HG03025 (cell line): ENCODE measurements around the gene PPP2R5A.
"Not testable (repeated sequence)": the region's sequence is repeated elsewhere in the genome, so short reads cannot be mapped to it uniquely, and the experiment has no call there.

Experiments used
- ATAC-seq: cut with Tn5 transposase; IDR thresholded peaks from one replicate; pipeline ENCODE4 v1.9.1; 2021; ENCODE audit warnings: mild to moderate bottlenecking, moderate library complexity; ENCODE audit not compliant: unreplicated experiment, low FRiP score

Gene PPP2R5A

DNA sequence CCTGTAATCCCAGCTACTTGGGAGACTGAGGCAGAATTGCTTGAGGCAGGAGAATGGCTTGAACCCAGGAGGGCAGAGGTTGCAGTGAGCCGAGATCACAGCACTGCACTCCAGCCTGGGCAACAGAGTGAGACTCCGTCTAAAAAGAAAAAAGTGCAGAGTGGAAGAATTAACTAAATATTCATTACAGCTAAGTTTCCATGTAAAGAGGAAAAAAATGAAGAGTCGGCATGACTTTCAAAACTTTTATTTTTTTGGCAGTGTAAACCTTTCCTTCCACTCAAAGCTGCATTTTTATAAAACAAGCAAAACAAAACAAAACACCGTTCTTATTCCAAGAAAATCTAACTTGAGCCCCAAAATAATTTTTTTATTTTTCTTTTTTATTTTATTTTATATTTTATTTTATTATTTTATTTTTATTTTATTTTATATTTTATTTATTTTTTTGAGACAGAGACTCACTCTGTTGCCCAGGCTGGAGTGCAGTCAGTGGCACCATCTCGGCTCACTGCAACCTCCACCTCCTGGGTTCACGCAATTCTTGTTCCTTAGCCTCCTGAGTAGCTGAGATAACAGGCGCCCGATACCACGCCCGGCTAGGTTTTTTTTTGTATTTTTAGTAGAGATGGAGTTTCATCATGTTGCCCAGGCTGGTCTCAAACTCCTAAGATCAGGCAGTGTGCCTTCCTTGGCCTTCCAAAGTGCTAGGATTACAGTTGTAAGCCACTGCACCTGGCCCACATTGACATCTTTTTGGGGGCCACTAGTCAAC lies 66.6 kb downstream of the PPP2R5A start:
- ATAC-seq, result no peak

DNA sequence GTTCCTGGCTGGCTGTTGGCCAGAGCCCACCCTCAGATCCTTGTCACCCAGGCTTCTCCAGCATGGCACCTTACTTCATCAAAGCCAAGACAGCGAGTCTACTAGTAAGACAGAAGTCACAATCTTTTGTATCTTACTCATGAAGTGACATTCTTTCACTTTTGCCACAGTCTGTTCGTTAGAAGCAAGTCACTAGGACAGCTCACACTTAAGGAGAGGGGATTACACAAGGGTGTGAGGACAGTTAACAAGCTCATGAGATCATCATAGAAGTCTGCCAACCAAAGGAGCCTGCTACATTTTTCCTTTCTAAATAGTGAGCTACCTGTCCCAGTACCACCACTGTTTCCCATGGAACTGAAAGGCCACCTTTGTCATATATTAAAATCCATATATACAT lies 68.0 kb downstream of the PPP2R5A start:
- no peak for ATAC-seq

DNA sequence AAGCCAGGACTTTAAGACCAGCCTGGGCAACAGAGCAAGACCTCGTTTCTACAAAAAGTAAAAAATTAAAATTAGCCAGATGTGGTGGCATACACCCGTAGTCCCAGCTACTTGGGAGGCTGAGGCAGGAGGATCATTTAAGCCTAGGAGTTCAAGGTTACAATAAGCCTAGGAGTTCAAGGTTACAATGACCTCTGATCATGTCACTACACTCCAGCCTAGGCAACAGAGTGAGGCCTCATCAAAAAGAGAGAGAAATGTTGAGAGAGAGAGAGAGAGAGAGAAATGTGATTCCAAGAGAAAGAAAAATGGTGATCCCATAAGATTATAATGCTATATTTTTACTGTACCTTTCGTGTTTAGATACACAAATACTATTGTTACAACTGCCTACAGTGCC lies 69.3 kb downstream of the PPP2R5A start:
- ATAC-seq, result no peak

DNA sequence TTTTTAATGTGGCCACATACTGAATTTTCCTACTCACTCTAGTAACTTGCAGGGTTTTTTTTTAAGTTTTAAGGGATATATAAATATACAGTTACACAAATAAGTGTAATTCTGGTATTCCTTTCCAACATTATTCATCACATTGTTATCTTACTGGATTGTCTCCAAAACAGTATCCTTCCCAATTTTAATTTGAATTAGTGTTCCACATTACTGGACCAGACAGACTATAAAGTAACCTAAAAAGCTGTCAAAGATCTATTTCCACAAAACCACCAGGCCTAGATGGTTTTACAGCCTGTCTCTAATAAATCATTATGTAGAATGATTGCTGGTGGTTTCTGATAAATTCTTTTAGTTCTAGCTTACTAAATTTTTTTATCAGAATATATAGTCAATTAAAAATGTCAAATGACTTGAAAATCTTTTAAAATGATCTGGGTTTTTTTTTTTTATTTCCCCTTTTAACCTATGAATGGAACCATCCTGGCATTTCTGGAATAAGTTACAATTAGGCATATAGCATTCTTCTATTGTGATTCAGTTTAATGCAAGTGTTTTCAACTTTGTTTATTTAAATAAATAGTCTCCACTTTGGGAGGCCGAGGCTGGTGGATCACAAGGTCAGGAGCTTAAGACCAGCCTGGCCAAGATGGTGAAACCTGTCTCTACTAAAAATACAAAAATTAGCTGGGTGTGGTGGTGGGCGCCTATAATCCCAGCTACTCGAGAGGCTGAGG lies 70.2 kb downstream of the PPP2R5A start:
- ATAC-seq, result no peak

DNA sequence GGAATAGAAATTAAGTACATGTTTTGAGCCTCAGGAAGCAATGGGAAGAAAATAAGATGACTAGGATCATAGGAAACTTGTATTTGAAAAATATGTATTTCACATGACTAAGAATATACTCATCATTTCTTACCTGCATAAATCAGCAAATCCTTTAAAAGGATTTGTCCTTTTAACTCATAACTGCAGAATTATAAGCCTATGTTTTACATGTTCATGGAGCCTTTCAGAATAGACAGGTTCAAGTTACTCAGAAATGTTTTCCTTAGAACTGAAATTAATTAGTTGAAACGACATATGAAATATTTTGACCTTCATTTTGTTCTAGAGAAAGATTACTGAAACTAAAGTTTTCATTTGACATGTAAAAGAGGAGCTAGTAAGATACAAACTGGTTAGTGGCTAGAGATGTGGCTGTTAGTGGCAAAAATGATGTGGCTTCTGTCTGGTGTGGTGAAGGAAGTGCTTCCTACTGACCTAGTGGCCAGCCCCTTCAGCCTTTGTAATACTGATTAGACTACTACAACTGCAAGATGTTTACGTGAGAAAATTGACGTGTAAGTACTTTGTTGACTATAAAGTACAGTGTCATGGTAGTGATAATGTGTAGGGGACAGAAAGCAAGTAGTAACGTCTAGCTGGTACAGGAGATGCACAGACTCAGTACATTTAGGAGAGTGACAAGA lies 74.7 kb downstream of the PPP2R5A start:
- ATAC-seq, result no peak

DNA sequence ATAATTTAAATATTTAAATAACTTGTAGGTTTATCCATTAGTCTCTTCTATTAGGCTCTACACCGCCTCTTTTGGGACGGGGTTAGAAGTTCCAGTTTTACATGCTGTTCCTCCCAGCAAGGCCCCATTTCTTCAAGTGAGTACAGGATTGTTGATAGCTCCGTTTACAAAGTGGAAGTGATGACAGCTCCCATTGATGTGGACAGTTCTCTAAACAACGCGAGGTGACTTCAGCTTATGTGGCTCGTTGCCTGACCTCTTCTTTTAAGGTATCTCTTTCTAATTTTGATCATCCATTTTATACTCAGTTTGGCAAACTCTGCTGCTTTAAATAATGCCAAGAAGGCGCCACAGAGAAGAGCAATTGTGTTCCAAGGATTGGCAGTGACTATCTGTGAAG lies 79.8 kb downstream of the PPP2R5A start:
- no peak for ATAC-seq

DNA sequence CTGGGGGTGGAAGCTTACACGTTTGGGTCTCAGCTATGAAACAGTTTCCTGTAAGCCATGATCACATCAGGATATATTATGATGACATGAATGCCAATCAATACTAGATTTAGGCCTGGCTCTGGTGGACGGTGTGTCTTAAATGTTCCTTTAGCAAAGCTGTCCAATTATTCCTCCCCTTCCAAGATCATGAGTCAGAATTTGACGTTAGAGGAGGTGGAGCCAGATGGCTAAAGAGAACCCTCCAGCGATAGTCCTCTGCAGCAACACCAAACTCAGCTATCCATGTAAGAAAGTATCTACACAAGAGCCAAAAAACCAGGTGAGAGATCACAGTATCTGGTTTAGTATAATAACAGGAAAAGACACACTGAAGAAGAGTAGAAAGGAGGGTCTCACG lies 81.7 kb downstream of the PPP2R5A start:
- no peak for ATAC-seq

DNA sequence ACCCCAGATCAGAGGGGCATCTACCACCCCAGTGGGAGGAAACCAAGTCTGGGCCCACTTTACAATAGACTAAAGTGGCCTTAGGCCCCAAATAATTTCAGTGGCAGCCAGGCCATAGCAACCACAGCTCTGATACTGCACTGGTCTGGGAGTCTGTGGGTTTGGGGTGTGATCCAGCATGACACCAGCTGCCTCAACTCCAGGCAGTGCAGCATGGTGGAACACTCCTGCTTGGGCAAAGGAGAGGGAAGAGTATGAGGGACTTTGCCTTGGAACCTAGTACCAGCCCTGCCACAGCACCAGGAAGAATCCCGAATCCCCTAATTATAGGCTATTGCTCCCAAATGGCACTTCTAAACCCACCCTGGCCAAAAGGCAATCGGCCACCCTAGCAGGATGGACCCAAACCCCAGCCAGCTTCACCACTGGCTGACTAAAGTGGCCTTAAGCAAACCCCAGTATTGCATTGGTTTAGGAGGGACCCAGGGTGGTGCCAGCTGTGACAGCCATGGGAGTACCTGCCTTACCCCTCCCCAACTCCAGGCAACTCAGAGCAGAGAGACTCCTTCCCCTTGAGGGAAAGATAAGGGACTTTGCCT lies 82.4 kb downstream of the PPP2R5A start:
- no peak for ATAC-seq

DNA sequence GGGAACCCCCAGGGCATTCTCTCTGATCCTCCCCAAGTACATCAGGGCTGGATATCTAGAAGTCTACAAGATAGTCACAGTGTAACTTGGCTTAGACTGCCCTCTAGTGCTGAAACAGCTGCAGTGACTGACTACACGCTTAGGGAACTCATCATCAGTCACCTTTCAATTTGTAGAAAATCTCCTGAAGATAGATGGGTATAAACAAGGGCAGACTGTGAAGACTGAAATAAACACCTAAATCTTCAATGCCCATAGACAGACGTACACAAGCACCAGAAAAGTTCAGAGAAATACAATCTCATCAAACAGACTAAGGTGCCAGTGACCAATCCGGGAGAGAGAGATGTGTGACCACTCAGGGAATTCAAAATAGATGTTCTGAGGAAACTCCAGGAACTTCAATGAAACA lies 82.9 kb downstream of the PPP2R5A start:
- ATAC-seq, result peak; percentile 63

DNA sequence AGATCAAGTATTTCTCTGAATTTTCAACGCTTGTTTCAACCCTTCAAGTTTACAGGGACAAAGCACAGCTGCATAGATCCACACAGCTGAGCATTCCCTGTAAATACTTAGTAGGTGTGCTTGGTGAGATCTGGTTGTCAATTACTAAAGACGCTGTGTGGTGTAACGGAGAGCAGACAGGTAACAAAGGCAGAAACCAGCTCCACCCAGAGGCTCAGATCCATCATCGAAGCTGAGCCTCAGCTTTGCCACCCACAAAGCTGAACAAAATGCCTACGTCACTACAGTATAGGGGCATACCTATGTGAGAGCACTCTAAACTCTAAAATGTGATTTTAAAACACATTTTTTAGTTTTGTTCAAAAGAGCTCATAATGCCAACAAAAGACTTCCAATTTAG lies 90.8 kb downstream of the PPP2R5A start:
- ATAC-seq, result no peak

DNA sequence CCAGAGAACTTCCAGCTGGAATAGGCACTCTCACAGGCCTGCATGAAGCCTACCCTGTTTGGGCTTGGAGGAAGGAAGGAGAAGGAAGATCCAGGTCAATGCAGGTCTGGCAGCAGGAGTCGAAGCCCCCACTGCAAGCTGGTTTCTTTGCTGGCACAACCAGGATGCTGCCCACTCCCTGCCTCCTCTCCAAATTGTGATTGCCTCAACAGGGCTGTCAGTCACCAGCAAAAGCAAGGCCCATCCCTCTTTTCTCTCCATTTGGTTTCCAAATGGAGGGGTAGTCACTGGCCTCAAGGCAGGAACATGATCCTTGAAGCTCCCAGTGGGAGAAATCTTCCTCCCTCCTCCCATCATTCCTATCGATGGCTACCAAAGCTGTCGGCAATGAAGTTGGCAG lies 92.4 kb downstream of the PPP2R5A start:
- ATAC-seq, result no peak

DNA sequence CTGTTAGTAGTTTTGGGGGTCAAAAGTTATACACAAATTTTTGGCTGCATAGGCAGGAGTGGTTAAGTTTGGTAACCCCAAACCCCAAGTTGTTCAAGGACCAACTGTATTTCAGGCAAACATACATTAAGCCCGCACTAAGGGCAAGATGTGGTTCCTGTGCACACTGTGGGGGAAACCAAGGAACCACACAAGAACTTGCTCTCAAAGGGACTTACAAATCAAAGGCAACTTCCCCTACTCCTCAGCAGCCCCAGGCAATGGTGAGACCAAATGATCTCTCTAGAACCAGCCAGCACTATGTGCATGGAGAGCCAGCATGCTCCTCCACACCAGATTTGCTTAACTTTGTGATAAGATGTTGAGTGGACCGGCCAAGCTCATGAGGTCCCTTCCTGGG lies 94.2 kb downstream of the PPP2R5A start:
- no peak for ATAC-seq

DNA sequence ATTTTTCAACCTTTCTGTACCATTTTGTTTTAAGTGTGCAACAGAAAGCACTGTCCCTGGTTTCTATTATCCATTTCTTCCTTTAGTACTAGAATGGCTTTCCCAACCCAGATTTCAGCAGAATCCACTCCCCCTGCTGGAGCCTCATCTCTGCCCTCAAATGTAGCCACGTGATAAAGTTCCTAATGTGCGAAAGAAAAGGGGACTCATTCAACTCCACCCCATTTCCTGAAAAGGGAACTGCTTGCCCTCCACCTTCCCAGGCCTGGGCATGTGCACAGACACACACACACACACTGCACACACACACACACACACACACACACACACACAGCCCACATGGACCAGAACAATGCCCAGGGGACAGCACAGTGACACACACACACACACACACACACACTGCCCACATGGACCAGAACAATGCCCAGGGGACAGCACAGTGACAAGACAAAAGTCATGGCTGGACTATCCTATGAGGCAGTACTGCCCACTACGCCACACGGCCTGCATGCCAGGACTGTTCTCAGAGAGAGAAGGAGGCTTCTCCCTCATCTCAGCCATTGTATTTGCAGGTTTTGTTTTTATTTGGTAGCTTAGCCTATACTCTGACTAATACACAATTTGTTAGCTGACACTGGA lies 96.3 kb downstream of the PPP2R5A start:
- no peak for ATAC-seq

DNA sequence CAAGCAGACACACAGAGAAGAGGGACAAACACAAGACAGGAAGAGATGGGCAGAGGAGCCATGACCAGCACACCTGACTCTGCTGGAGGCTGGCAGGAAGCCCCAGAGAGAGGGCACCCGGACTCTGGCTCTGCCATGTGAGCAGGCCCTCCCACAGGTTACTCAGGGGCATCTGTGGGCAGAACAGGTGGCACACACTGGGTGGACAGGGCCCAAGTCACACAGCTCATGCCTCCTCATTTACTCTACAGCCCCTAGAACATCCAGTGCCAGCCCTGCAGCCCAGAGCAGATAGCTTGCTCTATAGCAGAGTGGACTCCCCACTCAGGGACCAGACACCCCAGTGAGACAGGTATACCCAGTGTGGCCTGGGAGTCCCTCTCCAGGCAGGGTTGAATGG lies 100.8 kb downstream of the PPP2R5A start:
- no peak for ATAC-seq

DNA sequence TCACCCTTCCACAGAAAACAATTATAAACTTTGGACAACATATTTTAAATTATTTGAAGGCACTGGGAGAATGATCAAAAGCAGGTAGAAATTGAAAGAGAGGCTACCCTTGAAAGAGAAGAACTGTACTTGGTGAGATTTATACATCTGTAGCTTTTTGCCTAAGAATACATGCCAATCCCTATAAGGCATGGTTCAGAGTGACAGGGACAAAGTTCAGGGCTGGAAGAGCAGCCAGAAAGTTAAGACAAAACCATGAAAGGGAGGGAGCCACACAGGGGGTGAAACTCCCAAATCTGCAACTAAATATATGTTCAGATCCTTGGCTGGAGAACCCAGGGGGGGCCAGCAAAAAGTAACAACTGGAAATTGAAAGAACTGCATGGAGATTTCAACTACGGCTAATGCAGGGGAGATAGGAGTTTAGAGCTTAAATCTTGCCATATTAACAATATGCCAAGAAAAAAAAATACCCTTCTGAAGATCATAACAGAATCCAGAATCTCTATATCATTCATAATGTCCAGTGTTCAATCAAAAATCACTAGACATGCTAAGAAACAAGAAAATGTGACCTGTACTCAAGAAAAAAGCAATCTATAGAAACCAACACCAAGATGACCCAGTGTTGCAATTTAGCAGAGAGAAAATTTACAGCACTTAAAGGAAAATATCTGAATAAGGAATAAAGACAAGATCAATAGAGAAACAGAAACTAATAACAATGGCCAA lies 103.9 kb downstream of the PPP2R5A start:
- ATAC-seq, result no peak

DNA sequence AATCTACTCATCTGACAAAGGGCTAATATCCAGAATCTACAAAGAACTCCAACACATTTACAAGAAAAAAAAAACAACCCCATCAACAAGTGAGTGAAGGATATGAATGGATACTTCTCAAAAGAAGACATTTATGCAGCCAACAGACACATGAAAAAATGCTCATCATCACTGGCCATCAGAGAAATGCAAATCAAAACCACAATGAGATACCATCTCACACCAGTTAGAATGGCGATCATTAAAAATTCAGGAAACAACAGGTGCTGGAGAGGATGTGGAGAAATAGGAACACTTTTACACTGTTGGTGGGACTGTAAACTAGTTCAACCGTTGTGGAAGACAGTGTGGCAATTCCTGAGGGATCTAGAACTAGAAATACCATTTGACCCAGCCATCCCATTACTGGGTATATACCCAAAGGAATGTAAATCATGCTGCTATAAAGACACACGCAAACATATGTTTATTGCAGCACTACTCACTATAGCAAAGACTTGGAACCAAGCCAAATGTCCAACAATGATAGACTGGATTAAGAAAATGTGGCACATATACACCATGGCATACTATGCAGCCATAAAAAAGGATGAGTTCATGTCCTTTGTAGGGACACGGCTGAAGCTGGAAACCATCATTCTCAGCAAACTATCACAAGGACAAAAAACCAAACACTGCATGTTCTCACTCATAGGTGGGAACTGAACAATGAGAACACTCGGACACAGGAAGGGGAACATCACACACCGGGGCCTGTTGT lies 110.6 kb downstream of the PPP2R5A start:
- not testable (repeated sequence) for ATAC-seq

DNA sequence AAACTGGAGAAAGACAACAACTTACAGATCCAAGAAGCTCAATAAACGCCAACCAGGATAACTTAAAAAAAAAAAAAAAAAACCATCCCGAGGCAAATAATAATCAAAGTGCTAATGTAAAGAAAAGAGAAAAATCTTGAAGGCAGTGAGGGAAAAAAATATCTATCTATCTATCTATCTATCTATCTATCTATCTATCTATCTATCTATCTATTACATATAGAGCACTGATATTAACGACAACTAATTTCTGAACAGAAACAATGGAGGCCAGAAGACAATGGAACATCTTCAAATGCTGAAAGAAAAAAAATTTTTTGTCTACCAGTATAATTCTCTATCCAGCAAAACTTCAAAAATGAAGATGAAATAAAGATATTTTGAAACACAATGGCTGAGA lies 111.4 kb downstream of the PPP2R5A start:
- ATAC-seq, result no peak

DNA sequence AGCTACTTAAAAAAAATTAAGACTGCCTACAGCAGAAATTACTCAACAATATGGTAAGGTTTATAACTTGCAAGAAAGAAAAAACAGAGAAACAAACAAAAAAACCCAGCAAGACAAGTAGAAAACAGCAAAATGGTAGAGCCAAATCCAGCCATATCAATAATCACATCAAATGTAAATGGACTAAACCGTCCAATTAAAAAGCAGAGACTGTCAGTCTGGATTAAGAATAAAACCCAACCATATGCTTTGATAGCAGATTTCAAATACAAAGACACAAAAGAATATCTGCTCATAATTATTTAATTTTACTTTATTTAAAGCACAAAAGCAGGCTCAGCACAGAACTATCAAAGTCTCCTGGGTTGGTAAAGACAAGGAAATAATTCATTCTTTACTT lies 112.0 kb downstream of the PPP2R5A start:
- ATAC-seq, result no peak

DNA sequence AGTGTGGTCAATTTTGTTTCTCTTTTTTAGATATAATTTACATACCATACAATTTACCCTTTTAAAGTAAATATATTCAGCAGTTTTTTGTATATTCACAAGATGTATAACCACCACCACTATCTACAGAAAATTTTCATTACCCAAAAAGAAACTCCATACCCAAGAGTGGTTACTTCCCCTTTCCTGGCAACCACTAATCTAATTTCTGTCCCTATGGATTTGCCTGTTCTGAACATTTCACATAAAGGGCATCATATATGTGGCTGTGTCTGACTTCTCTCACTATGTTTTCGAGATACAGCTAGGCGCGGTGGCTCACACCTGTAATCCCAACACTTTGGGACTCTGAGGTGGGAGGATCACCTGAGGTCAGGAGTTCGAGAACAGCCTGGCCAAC lies 115.8 kb downstream of the PPP2R5A start:
- ATAC-seq, result no peak
